Measurements from ENCODE around the gene LRP1B. TPM values are rescaled to one million over a fixed set of nuclear protein-coding genes. Genes with fewer than 3 reads are reported as not detected.

Gene LRP1B
- total RNA-seq, 2 donors from 2014 or later = 0.79 to 1.8 TPM

DNA sequence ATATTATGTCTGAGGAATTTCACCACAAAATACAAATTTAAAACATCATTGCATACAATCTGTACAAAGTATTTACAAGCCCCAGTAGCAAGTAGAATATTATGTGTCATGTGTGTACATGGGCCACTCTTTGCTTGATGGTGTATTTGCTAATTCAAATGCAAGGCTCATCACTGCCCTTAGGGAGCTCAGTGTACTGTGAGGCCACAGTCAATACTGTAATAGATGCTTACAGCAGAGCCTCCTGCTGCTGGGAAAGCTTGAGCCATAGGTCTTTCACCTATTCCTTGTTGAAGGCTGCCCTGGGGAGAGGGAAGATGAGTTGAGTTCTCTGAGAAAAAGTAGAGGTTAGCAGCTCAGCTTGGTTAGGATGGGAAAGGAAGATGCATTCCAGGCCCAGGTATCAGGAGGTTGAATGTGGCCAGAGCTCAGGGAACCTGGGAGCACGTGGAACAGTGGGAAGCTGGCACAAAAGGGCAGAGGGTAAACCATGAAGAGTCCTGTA, 189.6 kb downstream of the LRP1B start:
- WGBS, 2 experiments (ENCODE audit: insufficient coverage in 1 of 2, insufficient read length in 1 of 2) = 85% methylated on average over 1 of the region's 1 CpG; no CpG with 5 or more reads in 1 of the 2 experiments
- peaks cover 34% of the 10 kb centered on the region for H3K4me1 Mint-ChIP-seq

DNA sequence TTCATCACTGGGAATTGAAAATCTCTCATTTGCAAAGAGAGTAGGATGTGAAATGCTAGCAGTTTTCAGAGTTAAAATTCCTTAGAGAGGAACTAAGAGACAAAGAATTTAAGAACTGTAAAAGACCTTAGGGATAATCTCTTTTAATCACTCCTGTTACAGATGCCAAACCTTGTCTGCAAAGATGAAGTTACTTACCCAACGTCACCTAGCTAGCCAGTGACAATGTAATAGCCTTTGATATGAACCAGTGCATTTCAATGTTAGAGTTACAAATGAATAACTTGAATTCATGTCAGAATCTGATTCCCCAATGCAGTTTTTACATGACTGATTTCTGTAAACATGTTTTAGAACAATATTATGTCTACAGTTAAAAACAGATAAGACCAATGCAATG, 190.1 kb downstream of the LRP1B start:
- H3K27ac ChIP-seq (ENCODE audit: low read depth, low read length) = no peak overlapping the region
- no peak overlapping the region for H3K4me3 ChIP-seq (ENCODE audit: low read length)
- no peaks in the 10 kb centered on the region for H3K27me3 ChIP-seq (ENCODE audit: control insufficient read depth, insufficient read depth, low read length, poor library complexity, severe bottlenecking)
- H3K27me3 Mint-ChIP-seq (ENCODE audit: insufficient read depth) = no peaks in the 10 kb centered on the region
- H3K36me3 Mint-ChIP-seq (ENCODE audit: low read depth) = peaks cover 3% of the 10 kb centered on the region
- TF ChIP-seq, protein P1, sequence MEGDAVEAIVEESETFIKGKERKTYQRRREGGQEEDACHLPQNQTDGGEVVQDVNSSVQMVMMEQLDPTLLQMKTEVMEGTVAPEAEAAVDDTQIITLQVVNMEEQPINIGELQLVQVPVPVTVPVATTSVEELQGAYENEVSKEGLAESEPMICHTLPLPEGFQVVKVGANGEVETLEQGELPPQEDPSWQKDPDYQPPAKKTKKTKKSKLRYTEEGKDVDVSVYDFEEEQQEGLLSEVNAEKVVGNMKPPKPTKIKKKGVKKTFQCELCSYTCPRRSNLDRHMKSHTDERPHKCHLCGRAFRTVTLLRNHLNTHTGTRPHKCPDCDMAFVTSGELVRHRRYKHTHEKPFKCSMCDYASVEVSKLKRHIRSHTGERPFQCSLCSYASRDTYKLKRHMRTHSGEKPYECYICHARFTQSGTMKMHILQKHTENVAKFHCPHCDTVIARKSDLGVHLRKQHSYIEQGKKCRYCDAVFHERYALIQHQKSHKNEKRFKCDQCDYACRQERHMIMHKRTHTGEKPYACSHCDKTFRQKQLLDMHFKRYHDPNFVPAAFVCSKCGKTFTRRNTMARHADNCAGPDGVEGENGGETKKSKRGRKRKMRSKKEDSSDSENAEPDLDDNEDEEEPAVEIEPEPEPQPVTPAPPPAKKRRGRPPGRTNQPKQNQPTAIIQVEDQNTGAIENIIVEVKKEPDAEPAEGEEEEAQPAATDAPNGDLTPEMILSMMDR (conservative IDR thresholded peaks at IDR 0.05) = no peak
- WGBS, 2 experiments (ENCODE audit: insufficient coverage in 1 of 2, insufficient read length in 1 of 2) = 33 to 55% methylated on average over 1 of the region's 1 CpG
- H3K9ac ChIP-seq (ENCODE audit: extremely low read depth, low read length, poor library complexity, severe bottlenecking) = no peak overlapping the region
- no peaks in the 10 kb centered on the region for H3K36me3 ChIP-seq (ENCODE audit: control insufficient read depth, insufficient read depth, low read length)
- no peak overlapping the region for H3K27ac Mint-ChIP-seq
- H3K4me1 ChIP-seq (ENCODE audit: control insufficient read depth, insufficient read depth, low read length) = peaks cover 10% of the 10 kb centered on the region
- H3K4me3 Mint-ChIP-seq = no peak overlapping the region
- DNase-seq = no peak
- peaks cover 19% of the 10 kb centered on the region for H3K9me3 ChIP-seq (ENCODE audit: control insufficient read depth, low read length)
- peaks cover 15% of the 10 kb centered on the region for H3K9me3 Mint-ChIP-seq
- peaks cover 31% of the 10 kb centered on the region for H3K4me1 Mint-ChIP-seq

More for the DNA sequence above, 189.6 kb downstream of the LRP1B start:
- H3K9ac ChIP-seq (ENCODE audit: extremely low read depth, low read length, poor library complexity, severe bottlenecking) = no peak overlapping the region
- H3K4me1 ChIP-seq (ENCODE audit: control insufficient read depth, insufficient read depth, low read length) = peaks cover 10% of the 10 kb centered on the region
- peak; percentile 72 for DNase-seq
- H3K27me3 ChIP-seq (ENCODE audit: control insufficient read depth, insufficient read depth, low read length, poor library complexity, severe bottlenecking) = no peaks in the 10 kb centered on the region
- Mint-ChIP-seq H3K4me3 (no peak overlapping the region), H3K36me3 (ENCODE audit: low read depth) (peaks cover 3% of the 10 kb centered on the region), H3K27ac (peak overlapping the region; percentile 14), H3K27me3 (ENCODE audit: insufficient read depth) (no peaks in the 10 kb centered on the region), H3K9me3 (peaks cover 15% of the 10 kb centered on the region)
- H3K9me3 ChIP-seq (ENCODE audit: control insufficient read depth, low read length) = peaks cover 19% of the 10 kb centered on the region
- no peaks in the 10 kb centered on the region for H3K36me3 ChIP-seq (ENCODE audit: control insufficient read depth, insufficient read depth, low read length)
- no peak overlapping the region for H3K4me3 ChIP-seq (ENCODE audit: low read length)
- H3K27ac ChIP-seq (ENCODE audit: low read depth, low read length) = no peak overlapping the region
- TF ChIP-seq, protein P1 (conservative IDR thresholded peaks at IDR 0.05) = no peak

DNA sequence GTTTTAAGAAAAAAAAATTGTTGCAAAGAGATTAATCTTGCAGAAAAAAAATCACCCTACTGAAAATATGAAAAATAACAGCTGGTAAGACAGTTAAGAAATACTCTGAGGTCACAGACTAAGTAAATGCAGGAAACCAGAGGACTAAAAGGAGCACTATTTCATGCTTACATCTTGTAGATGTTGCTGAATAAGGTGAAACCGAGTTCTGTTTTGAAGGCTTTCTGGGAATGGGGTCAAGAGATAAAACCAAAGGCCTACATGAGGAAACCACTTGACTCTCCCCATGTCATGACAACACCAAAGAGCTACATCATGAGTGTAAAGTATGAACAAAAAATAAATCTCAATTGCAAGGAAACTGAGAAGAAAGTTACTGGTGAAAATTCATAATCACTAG, 197.6 kb downstream of the LRP1B start:
- TF ChIP-seq, protein P1 (conservative IDR thresholded peaks at IDR 0.05) = no peak
- Histone ChIP-seq H3K27me3 (ENCODE audit: control insufficient read depth, insufficient read depth, low read length, poor library complexity, severe bottlenecking) (no peaks in the 10 kb centered on the region), H3K27ac (ENCODE audit: low read depth, low read length) (no peak overlapping the region), H3K36me3 (ENCODE audit: control insufficient read depth, insufficient read depth, low read length) (no peaks in the 10 kb centered on the region), H3K4me1 (ENCODE audit: control insufficient read depth, insufficient read depth, low read length) (peaks cover 9% of the 10 kb centered on the region), H3K9me3 (ENCODE audit: control insufficient read depth, low read length) (peaks cover 18% of the 10 kb centered on the region), H3K9ac (ENCODE audit: extremely low read depth, low read length, poor library complexity, severe bottlenecking) (no peak overlapping the region), H3K4me3 (ENCODE audit: low read length) (no peak overlapping the region)
- no peaks in the 10 kb centered on the region for H3K27me3 Mint-ChIP-seq (ENCODE audit: insufficient read depth)
- H3K4me3 Mint-ChIP-seq = no peak overlapping the region
- H3K4me1 Mint-ChIP-seq = peaks cover 24% of the 10 kb centered on the region
- no peak for DNase-seq
- peaks cover 11% of the 10 kb centered on the region for H3K36me3 Mint-ChIP-seq (ENCODE audit: low read depth)
- 83 to 100% methylated on average over 1 of the region's 1 CpG for WGBS, 2 experiments (ENCODE audit: insufficient coverage in 1 of 2, insufficient read length in 1 of 2)
- peaks cover 18% of the 10 kb centered on the region for H3K9me3 Mint-ChIP-seq
- H3K27ac Mint-ChIP-seq = no peak overlapping the region
